IPS-NIHi7 (cell line): ENCODE results near the gene SYT6.
"Not testable (repeated sequence)": the region's sequence is repeated elsewhere in the genome, so short reads cannot be mapped to it uniquely, and the experiment has no call there.

Experiments
- DNase-seq: peaks from one replicate; pipeline ENCODE4 v3.0.0; 2012; ENCODE audit warnings: mixed read lengths; ENCODE audit errors: extremely low spot score

SYT6 gene

DNA sequence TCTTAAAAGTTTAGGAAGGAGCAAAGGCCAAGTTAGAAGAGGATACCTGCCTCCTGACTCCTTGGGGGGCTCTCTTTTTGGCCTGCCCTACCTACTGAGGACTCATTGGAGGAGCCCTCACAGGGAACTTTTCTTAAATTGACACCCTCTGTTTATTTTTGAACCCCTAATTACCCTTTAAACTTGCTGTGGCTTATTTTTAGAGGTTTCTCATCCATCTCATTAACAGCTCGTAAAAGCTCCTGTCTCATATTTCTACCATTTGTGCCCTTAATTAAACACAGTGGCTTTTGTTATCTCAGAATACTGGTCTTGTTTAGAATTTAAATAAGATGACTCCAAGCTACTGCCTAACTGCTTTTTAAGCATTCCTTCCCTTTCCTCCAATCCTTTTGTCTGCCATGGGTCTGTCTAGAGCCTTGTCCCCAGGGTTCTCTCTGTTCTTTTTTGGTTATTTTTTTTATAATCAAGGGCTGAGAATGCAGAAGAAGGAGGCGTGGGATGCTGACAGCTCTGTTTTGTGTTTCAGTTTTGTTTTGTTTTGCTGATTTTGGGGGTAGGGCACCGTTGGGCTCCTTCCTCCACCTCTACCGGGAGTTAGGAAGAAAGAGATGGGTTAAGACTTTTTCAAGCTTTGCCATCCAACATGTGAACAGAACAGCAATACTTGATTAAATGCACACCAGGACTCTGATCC is 78.0 kb downstream of the SYT6 start:
- DNase-seq = peak; percentile 54

DNA sequence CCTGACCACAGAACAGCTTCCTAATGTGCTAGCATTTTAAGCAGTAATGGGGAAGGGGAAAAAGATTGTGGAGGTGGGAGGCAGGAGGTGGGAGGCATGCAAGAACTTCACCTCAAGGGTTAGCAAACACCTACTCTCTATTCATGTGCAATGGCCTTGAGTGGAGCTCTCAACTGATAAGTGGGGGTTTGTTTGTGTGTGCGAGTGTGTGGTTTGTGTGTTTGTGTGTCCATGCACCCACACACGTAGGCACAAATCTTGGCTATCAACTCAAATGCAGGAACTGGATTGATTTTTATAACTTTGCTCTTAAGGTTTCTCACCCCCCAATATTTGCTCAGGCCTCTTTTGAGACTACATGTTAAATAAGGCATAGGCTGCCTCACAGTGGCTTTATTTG is 78.6 kb downstream of the SYT6 start:
- no peak for DNase-seq

DNA sequence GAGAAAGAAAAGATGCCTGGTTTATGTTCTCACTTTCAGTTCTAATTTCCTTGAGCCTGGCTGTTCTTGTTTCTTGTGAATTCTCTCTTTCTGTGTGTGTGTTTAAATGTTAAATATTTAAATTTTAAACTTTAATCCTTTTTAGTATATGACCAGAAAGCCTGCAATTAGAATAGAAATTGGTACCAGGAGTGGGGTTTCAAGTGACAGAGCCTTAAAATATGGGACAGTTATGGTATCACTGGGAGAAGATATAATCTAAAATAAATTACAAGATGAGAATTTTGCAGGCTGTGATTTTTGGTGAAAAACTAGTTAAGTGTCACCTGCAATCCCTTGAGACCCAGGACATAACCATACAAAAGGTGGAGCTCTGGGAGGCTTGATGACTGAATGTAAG is 81.4 kb downstream of the SYT6 start:
- DNase-seq = no peak

DNA sequence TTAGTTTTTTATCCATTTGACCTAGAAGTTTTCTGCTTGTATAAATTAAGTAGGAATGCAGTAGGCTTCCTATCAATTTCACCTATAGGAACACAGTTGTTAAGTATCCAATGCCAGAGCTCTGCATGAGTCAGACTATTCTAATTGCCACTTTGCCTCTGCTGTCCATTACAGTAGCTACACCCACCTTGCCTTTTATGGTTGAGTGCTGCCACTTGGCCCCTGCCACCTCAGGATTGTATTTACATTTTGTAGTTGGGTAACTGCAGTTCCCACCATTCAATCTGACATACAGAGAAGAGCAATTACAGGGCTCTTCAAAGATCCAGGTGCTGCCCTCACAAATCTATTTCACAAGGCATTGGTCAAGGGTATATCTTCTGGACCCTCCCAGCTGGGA is 83.9 kb downstream of the SYT6 start:
- not testable (repeated sequence) for DNase-seq

DNA sequence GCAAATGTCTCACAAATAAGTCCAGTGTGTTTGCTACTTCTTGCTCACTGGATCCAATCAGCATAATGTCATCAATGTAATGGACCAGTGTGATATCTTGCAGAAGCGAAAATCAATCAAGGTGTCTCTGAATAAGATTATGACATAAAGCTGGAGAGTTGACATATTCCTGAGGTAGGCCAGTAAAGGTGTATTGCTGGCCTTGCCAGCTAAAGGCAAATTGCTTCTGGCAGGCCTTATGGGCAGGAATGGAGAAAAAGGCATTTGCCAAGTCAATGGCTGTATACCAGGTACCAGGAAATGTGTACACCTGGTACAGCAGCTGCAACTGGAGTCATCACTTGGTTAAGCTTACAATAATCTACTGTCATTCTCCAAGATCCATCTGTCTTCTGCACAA is 85.0 kb downstream of the SYT6 start:
- DNase-seq = not testable (repeated sequence)

DNA sequence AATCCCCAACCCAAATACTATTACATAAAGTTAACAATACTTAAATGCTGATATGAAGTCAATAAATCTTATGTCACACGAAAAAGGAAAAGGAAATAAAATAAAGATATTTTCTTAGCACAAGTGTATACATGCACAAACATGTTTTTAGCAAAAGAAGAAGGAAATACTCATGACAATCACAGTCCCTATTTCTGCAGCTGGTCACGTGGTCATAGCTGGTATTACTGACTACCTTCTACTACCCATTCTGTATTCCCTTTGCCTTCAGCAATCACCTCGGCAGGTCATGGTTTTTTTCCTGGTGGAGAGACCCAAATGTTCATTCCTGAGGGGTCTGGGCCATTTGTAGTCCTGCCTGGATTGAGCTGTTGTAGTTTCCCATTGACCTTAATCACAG is 88.0 kb downstream of the SYT6 start:
- DNase-seq = not testable (repeated sequence)

DNA sequence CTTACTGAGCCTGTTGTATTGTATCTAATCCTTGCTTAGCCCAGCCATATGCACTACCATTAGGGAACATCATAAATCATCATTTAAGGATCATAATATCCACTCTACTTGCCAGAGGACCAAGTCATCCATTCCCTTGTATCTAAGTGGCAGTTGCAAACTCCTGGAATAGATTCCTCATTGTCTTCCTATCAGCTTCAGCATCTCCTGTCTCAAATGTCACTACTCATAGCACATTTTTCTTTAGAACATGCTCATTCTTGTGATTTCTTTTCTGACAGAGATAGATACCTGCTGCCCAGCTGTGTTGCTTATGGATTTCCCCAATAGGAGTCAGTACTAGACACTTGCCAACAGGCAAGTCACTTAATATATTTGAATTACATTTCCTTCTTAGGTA is 90.1 kb downstream of the SYT6 start:
- DNase-seq = no peak

DNA sequence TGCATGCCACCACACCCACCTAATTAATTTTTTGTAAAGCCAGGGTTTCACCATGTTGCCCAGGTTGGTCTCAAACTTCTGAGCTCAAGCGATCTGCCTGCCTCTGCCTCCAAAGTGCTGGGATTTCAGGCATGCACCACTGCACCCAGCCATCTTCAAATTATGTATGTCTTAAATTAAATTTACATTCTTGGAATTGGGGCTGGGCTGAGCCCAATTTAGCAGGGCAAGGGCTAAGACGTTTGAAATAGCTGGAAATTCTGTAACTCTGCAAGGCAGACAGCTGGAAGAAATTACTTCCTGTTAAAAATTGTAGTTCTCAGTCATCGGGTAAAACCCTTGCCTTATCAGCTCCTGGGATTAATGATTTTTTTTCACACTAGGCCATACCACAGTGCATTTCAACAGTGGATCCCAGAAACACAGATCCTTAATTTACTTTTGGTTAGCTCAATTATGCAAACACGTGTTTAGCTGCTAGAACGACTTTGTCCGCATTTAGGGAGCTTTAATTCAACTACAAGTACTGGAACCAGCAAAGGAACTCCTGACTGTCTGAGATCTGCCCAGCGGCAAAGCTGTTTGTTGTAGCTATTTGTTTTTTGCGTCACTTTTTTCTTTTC is 91.1 kb downstream of the SYT6 start:
- DNase-seq = no peak

DNA sequence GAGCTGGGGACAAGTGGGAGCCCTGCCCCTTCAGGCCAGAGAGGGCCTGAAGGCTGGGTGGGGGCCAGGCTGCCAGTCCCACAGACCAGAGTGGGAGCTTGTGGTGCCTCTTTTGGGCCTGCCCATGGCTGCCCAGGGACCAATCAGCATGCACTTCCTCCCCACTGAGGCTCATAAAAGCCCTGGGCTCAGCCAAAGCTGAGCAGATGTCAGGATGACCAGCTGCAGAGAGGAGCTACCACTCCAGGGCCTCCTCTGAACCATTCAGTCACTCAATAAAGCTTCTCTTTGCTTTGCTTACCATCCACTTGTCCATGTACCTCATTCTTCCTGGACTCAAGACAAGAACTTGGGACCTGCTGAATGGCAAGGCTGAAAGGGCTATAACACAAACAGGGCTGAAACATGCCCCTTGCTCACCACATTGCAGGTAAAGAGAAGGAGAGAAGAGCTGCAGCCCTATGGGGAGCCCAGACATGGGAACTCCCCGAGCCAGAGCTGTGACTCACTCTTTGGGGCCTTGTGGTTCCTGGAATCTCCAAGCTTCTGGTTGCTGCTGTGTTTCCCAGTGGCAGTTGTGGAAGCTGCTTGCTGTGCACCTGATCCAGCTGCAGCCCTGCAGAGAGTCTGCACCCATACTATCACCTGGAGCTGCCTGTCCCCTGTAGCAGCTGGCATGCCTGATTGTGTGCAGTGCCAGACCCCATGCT is 92.4 kb downstream of the SYT6 start:
- no peak for DNase-seq

DNA sequence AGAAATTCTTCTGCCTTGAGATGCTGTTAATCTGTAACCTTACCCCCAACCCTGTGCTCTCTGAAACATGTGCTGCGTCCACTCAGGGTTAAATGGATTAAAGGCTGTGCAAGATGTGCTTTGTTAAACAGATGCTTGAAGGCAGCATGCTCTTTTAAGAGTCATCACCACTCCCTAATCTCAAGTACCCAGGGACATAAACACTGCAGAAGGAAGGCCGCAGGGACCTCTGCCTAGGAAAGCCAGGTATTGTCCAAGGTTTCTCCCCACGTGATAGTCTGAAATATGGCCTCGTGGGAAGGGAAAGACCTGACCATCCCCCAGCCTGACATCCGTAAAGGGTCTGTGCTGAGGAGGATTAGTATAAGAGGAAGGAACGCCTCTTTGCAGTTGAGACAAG is 95.4 kb downstream of the SYT6 start:
- not testable (repeated sequence) for DNase-seq

DNA sequence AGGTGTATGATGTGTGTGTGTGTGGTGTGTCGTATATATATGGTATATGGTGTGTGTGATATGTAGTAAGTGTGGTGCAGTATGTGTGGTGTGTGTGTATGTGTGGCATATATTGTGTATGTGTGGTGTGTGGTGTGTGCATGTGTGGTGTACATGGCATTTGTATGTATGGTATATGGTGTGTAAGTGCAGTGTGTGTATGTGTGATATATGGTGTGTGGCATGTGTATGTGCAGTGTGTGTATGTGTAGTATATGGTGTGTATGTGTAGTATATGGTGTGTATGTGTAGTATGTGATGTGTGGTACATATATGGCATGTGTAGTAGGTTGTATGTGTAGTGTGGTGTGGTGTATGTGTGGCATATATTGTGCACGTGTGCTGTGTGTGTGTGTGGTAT is 99.5 kb downstream of the SYT6 start:
- no peak for DNase-seq

DNA sequence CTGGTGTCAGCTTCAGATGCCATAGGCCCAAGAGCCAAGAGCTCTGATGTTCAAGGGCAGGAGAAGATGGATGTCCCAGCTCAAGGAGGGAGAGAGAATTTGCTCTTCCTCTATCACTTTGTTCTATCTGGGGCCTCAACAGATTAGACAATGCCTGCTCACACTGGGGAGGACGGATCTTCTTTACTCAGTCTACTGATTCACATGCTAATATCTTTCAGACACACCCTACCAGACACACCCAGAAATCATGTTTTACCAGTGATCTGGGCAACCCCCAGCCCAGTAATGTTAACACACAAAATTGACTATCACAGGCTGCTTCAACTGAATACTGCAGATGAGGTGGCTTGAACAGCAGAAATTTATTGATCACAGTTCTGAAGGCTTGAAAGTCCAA is 105.4 kb downstream of the SYT6 start:
- no peak for DNase-seq

DNA sequence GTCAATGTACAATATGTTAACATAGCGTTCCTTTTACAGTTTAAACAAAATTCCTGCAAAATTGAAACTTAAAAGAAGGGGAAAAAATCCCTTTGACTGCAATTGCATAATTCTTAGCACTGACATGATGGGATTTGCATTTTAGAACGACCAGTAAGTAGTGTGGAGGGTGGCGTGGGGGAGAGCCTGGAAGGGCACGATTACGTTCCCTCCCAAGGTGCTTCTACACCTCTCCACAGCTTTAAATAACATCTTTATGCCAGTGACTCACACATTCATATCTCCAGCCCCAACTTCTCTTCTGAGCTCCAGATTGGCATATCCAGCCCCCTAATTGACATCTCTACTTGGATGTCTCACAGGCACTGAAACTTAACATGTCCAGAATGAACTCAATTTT is 110.1 kb downstream of the SYT6 start:
- DNase-seq = no peak

DNA sequence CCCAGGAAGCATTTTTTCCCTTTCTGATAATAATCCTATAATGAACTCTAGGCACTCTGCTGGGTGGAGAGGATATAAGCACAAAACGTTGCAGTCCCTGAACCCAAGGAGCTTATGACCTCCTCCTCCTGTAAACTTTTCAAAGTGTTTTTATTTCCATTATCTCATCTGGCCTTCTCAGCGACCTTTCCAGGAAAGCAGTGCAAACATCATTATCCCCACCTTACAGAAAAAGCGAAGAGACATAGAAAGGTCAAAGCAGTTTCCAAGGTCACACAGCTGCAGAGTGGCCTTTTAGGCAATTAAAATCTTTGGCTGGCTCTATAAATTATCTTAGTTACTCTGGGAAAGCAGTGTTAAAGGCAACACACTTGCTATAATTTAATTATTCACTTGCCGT is 110.6 kb downstream of the SYT6 start:
- no peak for DNase-seq

DNA sequence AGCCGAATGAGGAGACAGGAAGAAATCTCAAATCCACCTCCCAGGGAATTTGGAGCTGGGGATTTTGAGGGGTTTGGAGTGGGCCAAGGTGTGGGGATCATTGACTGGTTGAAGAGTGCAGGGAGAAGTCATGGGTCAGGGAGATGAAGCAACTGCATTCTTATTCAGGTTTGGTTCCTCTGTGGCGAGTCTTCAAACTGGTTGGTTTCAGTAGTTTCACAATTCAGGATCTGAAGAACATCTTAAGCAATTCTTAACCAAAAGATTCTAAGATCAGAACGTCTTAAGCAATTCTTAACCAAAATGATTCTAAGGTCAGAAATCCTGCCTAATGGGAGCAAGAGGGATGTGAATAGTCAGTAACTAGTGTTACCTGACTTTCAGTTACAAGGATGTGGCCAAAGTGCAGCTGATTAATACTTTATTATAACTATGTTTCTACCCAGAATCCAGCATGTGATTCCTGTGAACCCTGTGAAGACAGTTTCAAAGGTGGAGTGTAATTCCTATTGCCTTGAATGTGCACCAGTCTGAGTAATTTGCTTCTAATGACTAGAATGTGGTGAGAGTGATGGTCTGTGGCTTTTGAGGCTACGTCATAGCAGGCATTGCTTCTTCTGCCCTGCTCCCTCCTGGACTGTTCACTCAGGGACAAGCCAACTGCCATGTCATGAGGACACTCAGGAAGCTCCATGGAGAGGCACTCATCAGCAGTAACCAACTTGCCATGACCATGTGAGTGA is 113.2 kb downstream of the SYT6 start:
- DNase-seq = no peak
